Skin epidermis (tissue), 12 donors: Measurements from ENCODE around the gene KIF23.

Experiments
- H3K27ac ChIP-seq, 21 experiments: fragments of 200-600 bp; sonication (generic) in 11 of 21; one replicate each; pipeline ENCODE4 v1.5.0; 2020; ENCODE audit warnings: mild to moderate bottlenecking in 3 of 21, inconsistent platforms in 2 of 21, moderate library complexity in 2 of 21
- H3K4me3 ChIP-seq, 7 experiments: fragments of 200-600 bp; sonication (generic) in 2 of 7; one replicate each; pipeline ENCODE4 v1.5.0; 2020; ENCODE audit warnings: inconsistent platforms in 2 of 7, mild to moderate bottlenecking in 2 of 7, moderate library complexity in 1 of 7

KIF23 gene

DNA sequence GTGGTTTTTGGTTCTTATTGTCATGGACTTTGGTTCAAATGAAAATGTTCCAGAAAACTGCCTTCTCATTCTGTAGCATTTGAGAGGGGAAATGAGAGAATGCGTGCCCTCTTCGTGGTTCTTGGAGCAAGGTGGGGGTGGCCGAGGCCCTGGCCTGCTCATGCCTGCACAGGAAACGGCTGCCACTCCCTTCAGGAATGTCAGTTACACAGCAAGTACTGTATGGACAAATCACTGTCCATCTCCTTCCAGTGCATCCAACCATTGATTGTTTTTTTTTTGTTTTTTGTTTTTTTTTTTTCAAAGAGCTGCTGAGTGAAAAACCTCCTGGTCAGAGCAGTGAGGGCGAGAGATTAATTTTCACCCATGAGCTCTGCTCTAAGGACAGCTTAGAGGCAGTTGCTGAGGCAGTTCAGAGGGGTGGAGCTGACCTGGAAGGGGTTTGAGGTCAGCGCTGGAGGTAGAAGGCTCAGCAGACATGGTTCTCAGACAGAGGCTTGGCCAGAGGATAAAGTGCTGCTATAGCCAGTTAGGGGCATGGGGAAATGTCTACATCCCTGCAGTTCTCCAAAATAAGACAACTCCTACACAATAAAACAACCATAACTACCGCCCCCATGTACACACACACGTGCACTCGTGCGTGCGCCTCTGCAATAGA, 20.2 kb upstream of the KIF23 start:
- Histone ChIP-seq H3K4me3 (no peak overlapping the region), H3K27ac (no peak overlapping the region)

GRCh38 chr15:69394556-69395282, 19.4 kb upstream of the KIF23 start:
- Histone ChIP-seq H3K27ac (no peak overlapping the region), H3K4me3 (no peak overlapping the region)

DNA sequence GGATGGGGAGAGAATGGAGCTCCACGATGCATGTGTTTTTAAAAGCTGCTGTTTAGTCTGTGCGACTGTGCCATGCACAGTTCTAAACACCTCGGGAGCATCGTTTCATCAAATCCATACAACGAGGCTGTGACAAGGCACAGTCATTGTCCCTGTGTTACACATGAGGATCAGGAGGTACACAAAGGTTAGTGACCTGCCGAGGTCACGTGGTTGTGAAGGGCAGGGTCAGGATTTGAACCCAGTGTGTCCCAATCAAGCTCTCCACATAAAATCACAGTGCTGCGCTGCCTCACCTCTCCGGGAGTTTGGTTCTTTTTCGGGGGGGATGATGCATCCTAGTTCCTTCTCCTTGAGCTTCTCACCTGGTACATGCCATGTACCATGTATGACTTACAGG, 18.7 kb upstream of the KIF23 start:
- Histone ChIP-seq H3K27ac (no peak overlapping the region), H3K4me3 (no peak overlapping the region)

GRCh38 chr15:69395991-69396390, 18.2 kb upstream of the KIF23 start:
- no peak overlapping the region for H3K27ac ChIP-seq
- H3K4me3 ChIP-seq, result no peak overlapping the region

DNA sequence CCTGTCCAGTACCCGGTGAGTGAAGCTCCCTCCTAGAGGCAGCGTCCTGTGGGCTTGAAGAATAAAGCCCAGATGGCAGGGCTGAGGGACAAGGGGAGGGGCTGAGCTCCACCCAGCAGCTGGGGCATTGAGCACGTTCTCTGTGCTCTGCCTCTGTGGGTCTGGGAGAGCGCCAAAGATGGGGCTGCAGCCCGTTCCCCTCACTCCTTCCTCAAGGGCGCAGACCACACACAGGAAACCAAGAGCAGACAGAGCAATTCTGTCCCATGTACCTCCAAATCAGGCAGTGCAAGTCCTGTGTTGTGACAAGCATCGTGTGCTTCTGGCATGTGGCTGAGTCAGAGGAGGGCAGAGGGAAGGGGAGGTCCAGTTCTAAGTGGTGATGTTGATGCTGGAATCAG, 15.7 kb upstream of the KIF23 start:
- H3K27ac ChIP-seq, result no peak overlapping the region
- H3K4me3 ChIP-seq, result no peak overlapping the region

DNA sequence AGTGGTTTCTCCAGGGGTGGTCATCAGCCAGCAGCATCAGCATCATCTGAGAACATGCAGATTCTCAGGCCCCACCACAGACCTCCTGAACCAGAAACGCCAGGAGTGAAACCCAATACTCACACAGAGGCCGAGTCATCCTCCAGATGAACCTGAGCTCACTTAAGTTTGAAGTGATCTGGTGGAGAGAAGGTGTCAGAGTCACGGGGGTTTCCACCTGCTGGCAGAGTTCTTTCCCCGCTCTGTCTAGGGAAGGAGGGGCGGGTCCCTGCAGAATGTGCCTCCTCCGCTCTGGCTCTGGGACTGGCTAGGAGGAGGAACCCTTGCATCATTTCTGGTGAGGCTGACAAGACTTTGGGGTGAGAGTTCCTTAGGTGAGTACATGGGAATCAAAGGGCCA, 13.3 kb upstream of the KIF23 start:
- H3K4me3 ChIP-seq, result no peak overlapping the region
- H3K27ac ChIP-seq, result no peak overlapping the region

- no peak overlapping the region for H3K4me3 ChIP-seq
- H3K27ac ChIP-seq, result no peak overlapping the region
These were observed 11.3 kb upstream of the KIF23 start for GRCh38 chr15:69402816-69403215.

DNA sequence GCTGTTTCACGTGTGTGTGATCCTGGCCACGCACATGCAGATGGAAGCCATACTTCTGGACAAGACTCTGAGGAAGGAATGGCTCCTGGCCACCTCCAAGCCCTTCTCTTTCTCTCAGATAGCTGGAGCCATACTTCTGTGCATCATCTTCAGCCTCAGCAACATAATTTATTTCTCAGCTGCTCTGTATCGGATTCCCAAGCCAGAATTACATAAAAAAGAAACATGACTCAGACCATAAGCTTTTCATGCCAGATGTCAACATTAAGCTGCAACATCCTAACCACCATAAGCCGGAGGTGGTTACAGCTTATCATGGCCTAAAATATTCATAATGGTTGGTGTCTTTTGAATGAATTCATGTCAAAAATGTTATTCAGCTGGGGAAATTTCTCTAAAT, 10.6 kb upstream of the KIF23 start:
- Histone ChIP-seq H3K4me3 (no peak overlapping the region), H3K27ac (no peak overlapping the region)

GRCh38 chr15:69405110-69405509, 9.0 kb upstream of the KIF23 start:
- H3K4me3 ChIP-seq, result no peak overlapping the region
- no peak overlapping the region for H3K27ac ChIP-seq

DNA sequence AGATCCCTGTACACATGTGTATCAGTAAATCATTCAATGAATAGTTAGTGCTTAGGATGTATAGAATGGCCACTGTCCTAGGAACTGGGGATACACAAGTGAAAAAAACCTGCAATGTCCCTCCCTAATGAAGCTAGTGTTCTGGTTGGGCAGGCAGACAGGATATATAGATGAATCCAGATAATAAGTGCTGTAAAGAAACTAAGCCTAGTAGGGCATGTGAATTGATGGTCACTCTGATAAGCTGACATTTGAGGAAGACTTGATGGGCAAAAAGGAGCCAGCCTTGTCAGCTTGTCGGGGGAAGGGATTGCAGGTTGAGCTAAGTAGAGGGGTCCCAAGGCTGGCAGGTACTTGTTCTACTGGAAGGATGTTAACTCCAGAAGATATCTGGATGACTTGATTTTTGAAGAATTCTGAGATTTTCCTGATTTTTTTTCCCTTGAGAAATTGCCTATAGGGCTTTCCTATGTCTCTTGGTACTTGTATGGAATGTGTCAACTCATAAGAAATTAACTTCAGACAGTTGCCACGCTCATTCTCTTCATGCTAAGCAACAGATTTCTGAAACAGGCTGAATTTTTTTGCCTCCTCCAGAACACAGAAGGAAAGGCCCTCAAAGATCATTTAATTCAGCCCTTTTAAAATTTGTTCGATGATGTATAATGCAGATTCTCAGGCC, 6.3 kb upstream of the KIF23 start:
- Histone ChIP-seq H3K4me3 (no peak overlapping the region), H3K27ac (no peak overlapping the region)

DNA sequence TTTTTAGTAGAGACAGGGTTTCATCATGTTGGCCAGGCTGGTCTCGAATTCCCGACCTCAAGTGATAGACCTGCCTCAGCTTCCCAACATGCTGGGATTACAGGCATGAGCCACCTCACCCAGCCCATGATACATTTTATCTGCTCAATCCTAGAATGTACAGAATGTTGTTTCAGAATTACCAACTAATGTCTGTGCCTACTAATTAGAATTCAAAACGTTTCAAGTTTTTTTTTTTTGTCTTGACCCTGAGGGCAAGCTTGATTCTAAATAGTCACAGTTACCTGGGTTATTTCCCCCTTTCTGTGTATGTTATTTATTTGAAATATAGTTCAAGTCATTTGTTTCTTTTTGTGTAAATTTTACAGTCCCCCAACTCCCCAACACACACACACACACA, 5.3 kb upstream of the KIF23 start:
- Histone ChIP-seq H3K27ac (no peak overlapping the region), H3K4me3 (no peak overlapping the region)

DNA sequence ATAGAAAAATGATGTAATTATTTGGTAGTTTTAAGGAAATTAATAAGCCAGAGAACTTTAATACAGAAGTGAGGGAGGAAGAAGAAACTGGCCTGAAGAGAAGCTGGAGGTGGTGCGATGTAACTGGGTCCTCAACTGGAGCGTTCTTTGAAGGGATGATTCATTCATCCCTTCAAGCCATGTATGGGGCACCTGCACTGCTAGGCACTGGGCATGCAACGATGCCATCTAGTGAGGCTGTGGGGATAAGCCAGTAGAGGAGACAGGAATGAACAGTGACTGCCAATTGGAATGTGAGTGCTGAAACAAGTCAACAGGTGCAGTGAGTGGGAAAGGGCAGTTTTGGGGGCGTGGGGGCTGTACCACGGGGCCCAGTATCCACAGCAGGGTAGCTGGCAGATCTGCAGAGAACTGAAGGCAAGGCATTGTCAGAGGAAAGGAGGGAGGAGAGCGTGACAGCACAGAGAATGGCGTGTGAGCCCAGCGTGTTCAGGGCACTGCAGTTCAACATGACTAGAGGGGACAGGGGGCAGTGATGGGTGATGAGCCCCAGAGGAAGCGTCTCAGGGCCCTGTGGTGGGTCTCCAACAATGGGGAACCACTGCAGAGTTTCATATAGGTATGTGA, 3.8 kb upstream of the KIF23 start:
- Histone ChIP-seq H3K27ac (no peak overlapping the region), H3K4me3 (no peak overlapping the region)

- no peak overlapping the region for H3K27ac ChIP-seq
- no peak overlapping the region for H3K4me3 ChIP-seq
These were observed 1.9 kb upstream of the KIF23 start for GRCh38 chr15:69412274-69412673.

DNA sequence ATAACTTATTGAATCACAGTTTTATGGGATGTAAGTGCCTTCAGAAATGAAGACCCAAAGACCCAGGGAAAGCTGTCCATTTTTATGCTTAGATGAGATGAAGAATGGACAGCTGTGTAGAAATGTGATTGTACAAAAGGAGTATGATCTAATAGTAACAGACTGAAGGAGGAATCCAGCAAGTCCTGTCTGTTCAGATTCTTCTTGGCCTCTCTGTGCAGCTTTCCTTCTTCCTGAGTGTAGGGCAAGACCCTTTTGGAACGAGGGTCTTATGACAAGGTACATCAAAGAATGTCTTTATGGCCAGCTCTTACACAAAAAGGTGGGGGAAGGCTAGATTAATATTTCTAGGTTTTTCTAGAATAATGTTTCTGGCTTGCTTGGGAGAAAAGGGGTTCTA, 1.4 kb upstream of the KIF23 start:
- no peak overlapping the region for H3K27ac ChIP-seq
- no peak overlapping the region for H3K4me3 ChIP-seq

GRCh38 chr15:69414701-69415167, 585 bp downstream of the KIF23 start:
- H3K4me3 ChIP-seq, result peak overlapping the region; percentile 73 to 98 (median 93)
- peak overlapping the region in 19 of 21 experiments; percentile 3 to 88 (median 68) for H3K27ac ChIP-seq

DNA sequence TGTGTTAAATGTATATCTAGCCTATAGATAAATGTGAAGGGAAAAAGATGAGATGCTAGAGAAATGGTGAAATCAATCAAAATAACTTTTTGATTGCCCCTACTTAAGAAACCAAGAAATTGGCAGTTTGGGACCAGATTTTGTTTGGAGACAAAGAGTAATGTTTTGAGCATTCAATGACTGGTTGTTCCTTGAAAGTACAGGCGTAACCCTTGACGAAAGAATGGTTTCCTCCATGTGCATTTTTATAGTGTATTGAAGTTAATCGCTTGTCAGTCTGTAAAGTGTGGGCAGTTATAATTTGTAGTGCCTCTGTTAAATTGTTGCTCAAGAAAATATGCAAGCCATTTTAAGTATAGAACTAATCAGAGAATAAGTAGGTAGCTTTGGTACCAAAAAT, 1.2 kb downstream of the KIF23 start:
- Histone ChIP-seq H3K27ac (peak overlapping the region in 4 of 21 experiments; percentile 25 to 88 (median 74)), H3K4me3 (peak overlapping the region in 4 of 7 experiments; percentile 73 to 98 (median 94))

DNA sequence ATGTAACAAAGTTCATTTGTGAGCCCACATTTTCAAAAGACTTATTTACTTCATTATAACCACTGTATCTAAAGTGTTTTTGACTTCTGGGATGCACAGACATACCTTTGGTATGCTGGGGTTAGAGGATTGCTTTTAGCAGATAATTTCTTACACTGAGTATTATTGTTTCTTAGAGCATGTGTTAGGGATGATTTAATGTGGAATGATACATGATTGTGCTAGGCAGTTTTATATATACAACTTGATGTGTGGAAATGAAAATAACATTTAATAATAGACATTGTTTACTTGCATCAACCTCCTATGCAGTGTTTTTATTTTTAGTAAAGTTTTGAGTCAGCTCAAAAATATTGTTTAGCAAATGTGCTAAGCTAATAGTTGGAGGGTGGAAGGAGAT, 3.4 kb downstream of the KIF23 start:
- Histone ChIP-seq H3K4me3 (no peak overlapping the region), H3K27ac (no peak overlapping the region)

GRCh38 chr15:69421498-69421897, 7.3 kb downstream of the KIF23 start:
- H3K27ac ChIP-seq, result peak overlapping the region in 1 of 21 experiments; percentile 9
- no peak overlapping the region for H3K4me3 ChIP-seq

DNA sequence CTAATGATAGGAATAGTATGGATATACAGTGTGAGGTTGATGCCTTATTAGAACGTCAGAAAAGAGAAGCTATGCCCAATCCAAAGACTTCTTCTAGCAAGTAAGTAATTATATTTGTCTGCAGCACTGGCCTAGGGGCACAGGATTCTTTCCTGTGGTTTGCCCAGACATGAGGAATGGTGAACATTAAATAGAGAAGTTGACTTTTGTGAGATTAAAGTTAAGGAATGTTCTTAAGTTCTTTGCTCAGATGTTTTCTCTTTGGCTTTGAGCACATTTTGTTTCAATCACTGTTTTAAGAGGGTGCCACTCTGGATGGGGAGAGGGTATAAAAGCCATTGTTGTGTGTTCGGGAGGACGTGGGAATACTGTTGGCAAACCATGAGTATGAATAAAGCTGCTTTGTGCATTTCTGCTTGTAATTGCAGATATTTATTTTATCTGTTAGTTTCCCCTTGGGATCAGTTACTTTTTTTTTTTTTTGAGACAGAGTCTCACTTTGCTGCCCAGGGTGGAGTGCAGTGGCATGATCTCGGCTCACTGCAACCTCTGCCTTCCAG, 8.3 kb downstream of the KIF23 start:
- peak overlapping the region in 2 of 21 experiments; percentile 9 to 33 for H3K27ac ChIP-seq
- no peak overlapping the region for H3K4me3 ChIP-seq

- no peak overlapping the region for H3K27ac ChIP-seq
- no peak overlapping the region for H3K4me3 ChIP-seq
These were observed 9.9 kb downstream of the KIF23 start for GRCh38 chr15:69424001-69424400.
